GF-D8 (cell line): ENCODE measurements around the gene ATOSA.

ENCODE experiments used
- DNase-seq: peaks from one replicate; lab custom pipeline; 2025; lab: John Stamatoyannopoulos, UW

ATOSA gene

GRCh38 chr15:52652286-52652685 is 26.9 kb downstream of the ATOSA start:
- DNase-seq, result no peak

- DNase-seq, result no peak
Measured at GRCh38 chr15:52651868-52652267, 27.3 kb downstream of the ATOSA start.

- DNase-seq, result no peak
Measured at GRCh38 chr15:52651114-52651513, 28.1 kb downstream of the ATOSA start.

GRCh38 chr15:52649686-52650085 is 29.5 kb downstream of the ATOSA start:
- DNase-seq, result no peak

GRCh38 chr15:52645916-52646315 is 33.3 kb downstream of the ATOSA start:
- no peak for DNase-seq

GRCh38 chr15:52642386-52643361 is 36.5 kb downstream of the ATOSA start:
- no peak for DNase-seq

- no peak for DNase-seq
Measured at GRCh38 chr15:52636459-52636858, 42.7 kb downstream of the ATOSA start.

GRCh38 chr15:52635908-52636307 is 43.3 kb downstream of the ATOSA start:
- DNase-seq, result no peak
